Body of pancreas (tissue), 4 donors: Measurements from ENCODE around the gene SEPHS1. TPM values are rescaled to one million over a fixed set of nuclear protein-coding genes. Genes with fewer than 3 reads are reported as not detected.

Experiments used
- ATAC-seq: fragments of 150-250 bp; one replicate; pipeline ENCODE4 v1.9.1; 2016
- DNase-seq, 4 donors: peaks; one replicate each; pipeline ENCODE4 v3.0.0-alpha.2; 2019
- H3K27ac ChIP-seq, 4 donors: fragments of 200-600 bp; sonication (generic); 1 replicate in 3 of 4; 2 replicates in 1 of 4; pipeline versions ENCODE4 v1.5.1 to v1.6.1; 2016 to 2019; ENCODE audit warnings: mild to moderate bottlenecking in 1 of 4, mixed read lengths in 1 of 4, moderate library complexity in 1 of 4
- H3K27me3 ChIP-seq, 2 donors: fragments of 200-600 bp; sonication (generic); one replicate each; pipeline ENCODE4 v1.6.0; 2016; ENCODE audit warnings: mild to moderate bottlenecking in 1 of 2
- H3K36me3 ChIP-seq, 2 donors: fragments of 200-600 bp; sonication (generic); replicated peaks in 1 of 2; 2 replicates each; pipeline ENCODE4 v1.5.1; 2016; ENCODE audit warnings: low read depth in 2 of 2; ENCODE audit not compliant: insufficient read depth in 1 of 2
- H3K4me1 ChIP-seq: fragments of 200-600 bp; sonication (generic); one replicate; pipeline ENCODE4 v1.6.0; 2016
- H3K4me3 ChIP-seq, 2 donors: fragments of 200-600 bp; sonication (generic); 1 replicate in 1 of 2; 2 replicates in 1 of 2; pipeline ENCODE4 v1.5.1; 2016 to 2019
- H3K9me3 ChIP-seq, 3 donors: fragments of 200-600 bp; sonication (generic); 1 replicate in 2 of 3; 2 replicates in 1 of 3; pipeline ENCODE4 v1.5.1; 2016
- POLR2A ChIP-seq, 3 donors: fragments of 450-650 bp; IDR thresholded peaks; one replicate each; pipeline ENCODE4 v1.6.1; 2016; ENCODE audit warnings: antibody characterized with exemption in 3 of 3, mild to moderate bottlenecking in 2 of 3
- WGBS, 2 donors: methylation state at CpG; one replicate each; pipeline ENCODE4 v1.1.5; 2017; 5-methylcytosine and 5-hydroxymethylcytosine counted together
- intact Hi-C: fragments of 100-400 bp; cut with DNase I; formaldehyde crosslinking; loops from one replicate; pipeline ENCODE4 v1.15.1; 2023
- total RNA-seq, 2 donors: library from RNA; depleted of rRNA; stranded (reverse); fragments of >200 nt; gene quantifications; one replicate each; pipeline ENCODE4 v1.1.0, GENCODE V29; 2016
- TF ChIP-seq, protein P1 (sequence below), 7 experiments: fragments of 450-650 bp in 4 of 7; fragments of 200-600 bp in 3 of 7; sonication (generic) in 3 of 7; IDR thresholded peaks; one replicate each; pipeline ENCODE4 v1.5.1; 2016 to 2019; ENCODE audit warnings: antibody characterized with exemption in 7 of 7

Gene SEPHS1
- total RNA-seq, 2 donors from 2014 or later, result 17.6 to 21.8 TPM

DNA sequence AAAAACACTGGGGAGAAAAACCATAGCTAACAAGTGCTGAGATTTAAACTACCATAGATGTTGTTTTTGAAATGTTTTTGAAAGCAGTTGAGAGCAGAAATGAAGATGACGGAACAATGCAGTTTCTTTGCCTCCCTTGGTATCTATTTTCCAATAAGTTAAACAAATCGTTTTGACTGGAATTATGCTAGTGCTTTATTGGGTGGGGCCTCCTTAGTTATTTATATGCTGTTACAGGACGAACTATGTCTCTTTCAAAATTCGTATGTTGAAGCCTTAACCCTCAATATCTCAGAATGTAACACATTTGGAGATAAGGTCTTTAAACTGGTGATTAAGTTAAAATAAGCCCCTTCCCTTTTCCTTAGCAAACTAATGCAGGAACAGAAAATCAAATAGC lies 45.5 kb upstream of the SEPHS1 start:
- H3K27me3 ChIP-seq, result no peaks in the 10 kb centered on the region
- H3K9me3 ChIP-seq, result no peaks in the 10 kb centered on the region
- H3K4me1 ChIP-seq, result no peaks in the 10 kb centered on the region
- TF ChIP-seq, protein P1, sequence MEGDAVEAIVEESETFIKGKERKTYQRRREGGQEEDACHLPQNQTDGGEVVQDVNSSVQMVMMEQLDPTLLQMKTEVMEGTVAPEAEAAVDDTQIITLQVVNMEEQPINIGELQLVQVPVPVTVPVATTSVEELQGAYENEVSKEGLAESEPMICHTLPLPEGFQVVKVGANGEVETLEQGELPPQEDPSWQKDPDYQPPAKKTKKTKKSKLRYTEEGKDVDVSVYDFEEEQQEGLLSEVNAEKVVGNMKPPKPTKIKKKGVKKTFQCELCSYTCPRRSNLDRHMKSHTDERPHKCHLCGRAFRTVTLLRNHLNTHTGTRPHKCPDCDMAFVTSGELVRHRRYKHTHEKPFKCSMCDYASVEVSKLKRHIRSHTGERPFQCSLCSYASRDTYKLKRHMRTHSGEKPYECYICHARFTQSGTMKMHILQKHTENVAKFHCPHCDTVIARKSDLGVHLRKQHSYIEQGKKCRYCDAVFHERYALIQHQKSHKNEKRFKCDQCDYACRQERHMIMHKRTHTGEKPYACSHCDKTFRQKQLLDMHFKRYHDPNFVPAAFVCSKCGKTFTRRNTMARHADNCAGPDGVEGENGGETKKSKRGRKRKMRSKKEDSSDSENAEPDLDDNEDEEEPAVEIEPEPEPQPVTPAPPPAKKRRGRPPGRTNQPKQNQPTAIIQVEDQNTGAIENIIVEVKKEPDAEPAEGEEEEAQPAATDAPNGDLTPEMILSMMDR (IDR thresholded peaks at IDR 0.05), result no peak
- TF ChIP-seq POLR2A (IDR thresholded peaks at IDR 0.05), result no peak
- intact Hi-C loops, result no loop called here
- ATAC-seq (no peak), DNase-seq (no peak)
- H3K27ac ChIP-seq, result no peak overlapping the region
- 55 to 70% methylated on average over 4 of the region's 4 CpGs for WGBS, 2 donors
- no peak overlapping the region for H3K4me3 ChIP-seq
- H3K36me3 ChIP-seq, result no peaks in the 10 kb centered on the region

DNA sequence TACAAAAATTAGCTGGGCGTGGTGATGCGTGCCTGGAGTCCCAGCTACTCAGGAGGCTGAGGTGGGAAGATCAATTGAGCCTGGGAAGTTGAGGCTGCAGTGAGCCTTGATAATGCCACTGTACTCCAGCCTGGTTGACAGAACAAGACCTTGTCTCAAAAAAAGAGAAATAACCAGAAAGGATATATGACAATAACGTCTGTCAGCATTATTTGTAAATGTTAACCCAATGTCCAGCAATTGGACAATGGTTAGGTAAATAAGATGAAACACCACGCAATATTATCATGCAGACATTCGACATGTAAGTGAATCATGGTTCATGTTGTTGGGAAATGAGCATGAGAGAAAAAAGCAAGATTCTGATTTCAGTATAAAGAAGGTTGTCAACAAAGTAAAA lies 44.6 kb upstream of the SEPHS1 start:
- TF ChIP-seq, protein P1 (IDR thresholded peaks at IDR 0.05), result no peak
- TF ChIP-seq POLR2A (IDR thresholded peaks at IDR 0.05), result no peak
- Histone ChIP-seq H3K36me3 (no peaks in the 10 kb centered on the region), H3K9me3 (no peaks in the 10 kb centered on the region), H3K4me3 (no peak overlapping the region), H3K27ac (no peak overlapping the region), H3K4me1 (no peaks in the 10 kb centered on the region), H3K27me3 (no peaks in the 10 kb centered on the region)
- DNase-seq, result no peak
- intact Hi-C loops, result no loop called here
- ATAC-seq, result no peak
- 82 to 86% methylated on average over 5 of the region's 5 CpGs for WGBS, 2 donors

DNA sequence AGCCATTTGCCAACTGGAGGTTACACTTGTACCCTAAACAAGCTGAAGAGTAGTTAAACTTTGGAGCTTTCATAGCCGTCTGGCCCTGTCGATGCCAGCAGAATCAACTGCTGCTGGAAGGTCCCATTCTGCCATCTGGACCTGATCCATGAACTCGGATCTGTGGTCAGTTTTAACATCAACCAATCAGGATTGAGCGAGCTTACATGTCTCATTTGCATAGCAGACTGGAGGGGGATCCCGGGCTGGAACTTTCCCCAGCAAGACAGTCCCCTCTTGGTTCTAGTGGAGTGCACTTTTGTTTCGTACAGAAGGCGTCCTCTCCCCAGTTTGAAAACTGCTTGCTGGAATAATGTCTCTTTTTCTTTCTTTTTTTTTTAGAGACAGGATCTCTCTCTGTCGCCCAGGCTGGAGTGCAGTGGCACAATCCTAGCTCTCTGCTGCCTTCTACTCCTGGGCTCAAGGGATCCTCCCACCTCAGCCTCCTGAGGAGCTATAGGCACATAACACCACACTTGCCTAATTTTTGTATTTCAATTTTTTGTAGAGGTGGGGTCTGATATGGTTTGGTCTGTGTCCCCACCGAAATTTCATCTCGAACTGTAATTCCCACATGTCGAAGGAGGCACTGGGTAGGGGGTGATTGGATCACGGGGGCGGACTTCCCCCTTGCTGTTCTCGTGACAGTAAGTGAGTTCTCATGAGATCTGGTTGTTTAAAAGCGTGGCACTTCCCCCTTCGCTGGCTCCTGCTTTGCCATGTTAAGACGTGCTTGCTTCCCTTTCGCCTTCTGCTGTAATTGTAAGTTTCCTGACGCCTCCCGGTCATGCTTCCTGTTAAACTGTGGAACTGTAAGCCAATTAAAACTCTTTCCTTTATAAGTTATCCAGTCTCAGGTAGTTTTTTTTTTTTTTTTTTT lies 42.8 kb upstream of the SEPHS1 start:
- H3K9me3 ChIP-seq, result no peaks in the 10 kb centered on the region
- no peak overlapping the region for H3K4me3 ChIP-seq
- H3K4me1 ChIP-seq, result no peaks in the 10 kb centered on the region
- DNase-seq (peak in 1 of 4 donors; percentile 9), ATAC-seq (no peak)
- no peaks in the 10 kb centered on the region for H3K36me3 ChIP-seq
- no peak overlapping the region for H3K27ac ChIP-seq
- intact Hi-C loops, result no loop called here
- WGBS, 2 donors, result 59 to 65% methylated on average over 20 of the region's 20 CpGs
- H3K27me3 ChIP-seq, result no peaks in the 10 kb centered on the region
- TF ChIP-seq POLR2A (IDR thresholded peaks at IDR 0.05), result no peak
- TF ChIP-seq, protein P1 (IDR thresholded peaks at IDR 0.05), result no peak

DNA sequence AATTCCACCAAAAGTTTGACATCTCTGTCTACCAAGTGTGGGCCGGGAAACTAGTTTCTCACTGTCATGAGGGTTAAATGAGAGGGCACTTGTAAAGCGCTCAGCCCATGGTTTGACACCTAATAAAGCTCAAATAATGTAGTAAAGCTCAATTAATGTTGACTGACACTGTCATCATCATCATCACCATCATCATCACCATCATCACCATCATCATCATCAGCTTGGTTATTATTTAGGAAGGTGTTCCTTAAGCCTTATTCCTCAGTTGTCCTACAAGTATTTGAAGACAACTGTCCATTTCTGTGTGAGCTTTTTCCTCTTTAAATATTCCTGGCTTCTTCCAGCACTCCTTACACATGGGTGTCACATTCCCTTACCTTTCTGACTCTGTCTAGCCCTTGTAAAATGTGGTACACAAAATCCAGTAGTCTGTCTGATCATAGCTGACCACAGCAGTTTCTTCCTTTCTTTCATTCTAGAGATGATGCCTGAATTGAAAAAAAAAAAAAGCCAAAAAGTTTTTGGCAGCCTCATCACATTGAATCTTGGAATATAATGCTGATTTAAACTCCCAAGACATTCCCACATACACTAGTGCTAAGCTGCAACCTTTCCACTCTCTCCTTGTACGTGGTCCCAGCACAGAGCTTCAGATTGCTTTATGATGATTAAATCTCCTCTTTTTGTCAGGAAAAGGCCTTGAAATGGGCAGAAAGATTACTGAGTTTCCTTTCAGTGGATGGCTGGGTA lies 40.6 kb upstream of the SEPHS1 start:
- no peak for DNase-seq
- peaks cover 12% of the 10 kb centered on the region for H3K4me1 ChIP-seq
- H3K4me3 ChIP-seq, result no peak overlapping the region
- H3K9me3 ChIP-seq, result no peaks in the 10 kb centered on the region
- no peak overlapping the region for H3K27ac ChIP-seq
- no peaks in the 10 kb centered on the region for H3K36me3 ChIP-seq
- TF ChIP-seq POLR2A (IDR thresholded peaks at IDR 0.05), result no peak
- ATAC-seq, result no peak
- intact Hi-C loops, result no loop called here
- no peaks in the 10 kb centered on the region for H3K27me3 ChIP-seq
- WGBS, 2 donors, result 91% methylated on average over 3 of the region's 3 CpGs

DNA sequence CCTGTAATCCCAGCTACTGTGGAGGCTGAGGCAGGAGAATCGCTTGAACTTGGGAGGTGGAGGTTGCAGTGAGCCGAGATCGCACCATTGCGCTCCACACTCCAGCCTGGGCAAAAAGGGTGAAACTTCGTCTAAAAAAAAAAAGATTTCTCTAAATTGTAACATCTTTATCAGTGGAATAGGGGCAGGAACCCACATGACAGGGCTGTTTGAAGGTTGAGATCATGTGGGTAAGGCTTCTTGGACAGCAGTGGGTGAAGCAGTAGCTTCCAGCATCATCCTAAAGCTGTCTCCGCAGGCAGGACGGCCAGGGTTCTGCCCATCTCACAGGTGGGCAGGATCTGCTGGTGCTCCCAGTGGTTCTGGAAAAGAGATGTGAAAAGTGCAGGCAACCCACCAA lies 37.9 kb upstream of the SEPHS1 start:
- WGBS, 2 donors, result 92 to 93% methylated on average over 7 of the region's 7 CpGs
- DNase-seq (no peak), ATAC-seq (no peak)
- Histone ChIP-seq H3K27ac (no peak overlapping the region), H3K4me1 (peaks cover 12% of the 10 kb centered on the region), H3K4me3 (no peak overlapping the region), H3K9me3 (no peaks in the 10 kb centered on the region), H3K36me3 (no peaks in the 10 kb centered on the region), H3K27me3 (no peaks in the 10 kb centered on the region)
- TF ChIP-seq POLR2A (IDR thresholded peaks at IDR 0.05), result no peak
- TF ChIP-seq, protein P1 (IDR thresholded peaks at IDR 0.05), result no peak
- intact Hi-C loops, result no loop called here
